Gastroesophageal sphincter (tissue), 4 donors: ENCODE data around the gene MT1M. TPM values are rescaled to one million over a fixed set of nuclear protein-coding genes. Genes with fewer than 3 reads are reported as not detected.
A peak's percentile ranks its signal among the peaks of the same experiment; 100 is the strongest.

ENCODE experiments used
- ATAC-seq: fragments of 150-250 bp; one replicate; pipeline ENCODE4 v1.9.1; 2016; ENCODE audit warnings: mild to moderate bottlenecking, moderate library complexity
- H3K27ac ChIP-seq, 4 donors: fragments of 200-600 bp; sonication (generic) in 3 of 4; 1 replicate in 3 of 4; 2 replicates in 1 of 4; pipeline ENCODE4 v1.5.1; 2016 to 2019
- H3K27me3 ChIP-seq: fragments of 200-600 bp; sonication (generic); one replicate; pipeline ENCODE4 v1.5.1; 2019
- H3K36me3 ChIP-seq, 2 donors: fragments of 200-600 bp; sonication (generic); one replicate each; pipeline ENCODE4 v1.5.1; 2019; ENCODE audit warnings: control low read depth in 1 of 2
- H3K4me1 ChIP-seq, 3 donors: fragments of 200-600 bp; sonication (generic); 1 replicate in 2 of 3; 2 replicates in 1 of 3; pipeline ENCODE4 v1.5.1; 2016 to 2019; ENCODE audit warnings: control low read depth in 2 of 3
- H3K4me3 ChIP-seq, 2 donors: fragments of 200-600 bp; sonication (generic); one replicate each; pipeline ENCODE4 v1.5.1; 2019; ENCODE audit warnings: mild to moderate bottlenecking in 1 of 2, moderate library complexity in 1 of 2
- H3K9me3 ChIP-seq, 3 donors: fragments of 200-600 bp; sonication (generic); one replicate each; pipeline ENCODE4 v1.5.1; 2017 to 2019; ENCODE audit warnings: control low read depth in 2 of 3
- CTCF ChIP-seq, 4 experiments: fragments of 200-600 bp in 2 of 4; fragments of 450-650 bp in 2 of 4; sonication (generic) in 1 of 4; IDR thresholded peaks; one replicate each; pipeline ENCODE4 v1.5.1; 2017 to 2019; ENCODE audit warnings: antibody characterized with exemption in 4 of 4, mild to moderate bottlenecking in 2 of 4, moderate library complexity in 2 of 4
- EP300 ChIP-seq: sonication (generic); formaldehyde crosslinking; IDR thresholded peaks from one replicate; pipeline ENCODE4 v1.6.1; 2017; ENCODE audit warnings: antibody characterized with exemption, mild to moderate bottlenecking
- POLR2A ChIP-seq, 2 donors: fragments of 450-650 bp; IDR thresholded peaks; one replicate each; pipeline ENCODE4 v1.6.1; 2017; ENCODE audit warnings: antibody characterized with exemption in 2 of 2, mild to moderate bottlenecking in 2 of 2, moderate library complexity in 1 of 2
- POLR2AphosphoS5 ChIP-seq: sonication (generic); formaldehyde crosslinking; IDR thresholded peaks from one replicate; pipeline ENCODE4 v1.6.1; 2017; ENCODE audit warnings: antibody characterized with exemption
- WGBS, 2 donors: methylation state at CpG; one replicate each; pipeline ENCODE4 v1.1.5; 2018; ENCODE audit warnings: low coverage in 1 of 2; 5-methylcytosine and 5-hydroxymethylcytosine counted together
- total RNA-seq, 4 donors: library from RNA; depleted of rRNA; stranded (reverse); fragments of >200 nt; gene quantifications; one replicate each; pipeline ENCODE4 v1.1.0, GENCODE V29; 2016

MT1M gene
- total RNA-seq, 4 donors from 2014 or later = 2.6 to 36.9 (median 6.9) TPM

GRCh38 chr16:56600398-56600999, 32.0 kb upstream of the MT1M start:
- no peaks in the 10 kb centered on the region for H3K9me3 ChIP-seq
- H3K27ac ChIP-seq = no peak overlapping the region
- H3K27me3 ChIP-seq = peaks cover 3% of the 10 kb centered on the region
- WGBS, 2 donors = 22 to 42% methylated on average over 5 of the region's 8 CpGs
- H3K4me3 ChIP-seq = no peak overlapping the region
- no peaks in the 10 kb centered on the region for H3K4me1 ChIP-seq
- TF ChIP-seq EP300 (no peak), CTCF (IDR thresholded peaks at IDR 0.05) (peak; percentile 32 to 67 (median 56))
- ATAC-seq = no peak
- no peaks in the 10 kb centered on the region for H3K36me3 ChIP-seq

- Histone ChIP-seq H3K4me3 (no peak overlapping the region), H3K27ac (no peak overlapping the region), H3K4me1 (peaks cover 0 to 8% (median 6%) of the 10 kb centered on the region in 3 donors), H3K36me3 (no peaks in the 10 kb centered on the region), H3K27me3 (peaks cover 3% of the 10 kb centered on the region), H3K9me3 (no peaks in the 10 kb centered on the region)
- 58 to 63% methylated on average over 3 to 6 of the region's 9 CpGs for WGBS, 2 donors
- ATAC-seq = no peak
- TF ChIP-seq CTCF (IDR thresholded peaks at IDR 0.05) = no peak
Measured at GRCh38 chr16:56601325-56601724, 31.1 kb upstream of the MT1M start.

DNA sequence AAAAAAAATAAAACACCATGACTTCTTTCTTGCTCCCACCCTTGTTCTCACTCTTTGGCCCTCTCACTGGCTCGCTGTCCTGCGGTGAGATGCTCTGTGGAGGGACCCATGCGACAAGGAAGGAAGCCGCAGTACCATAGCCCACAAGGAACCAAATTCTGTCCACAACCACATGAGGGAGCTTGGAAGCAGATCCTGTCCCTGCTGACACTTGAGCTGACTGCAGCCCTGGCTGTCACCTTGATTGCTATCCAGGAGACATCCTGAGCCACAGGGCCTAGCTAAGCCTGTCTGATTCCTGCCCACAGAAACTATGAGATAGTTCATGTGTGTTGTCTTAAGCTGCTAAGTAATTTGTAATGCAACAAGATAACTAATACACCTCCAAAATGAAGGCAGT, 28.9 kb upstream of the MT1M start:
- 52 to 65% methylated on average over 3 to 4 of the region's 4 CpGs for WGBS, 2 donors
- no peaks in the 10 kb centered on the region for H3K9me3 ChIP-seq
- no peak overlapping the region for H3K4me3 ChIP-seq
- H3K27ac ChIP-seq = no peak overlapping the region
- H3K4me1 ChIP-seq = peaks cover 0 to 30% (median 14%) of the 10 kb centered on the region in 3 donors
- no peak for TF ChIP-seq POLR2A (IDR thresholded peaks at IDR 0.05)
- TF ChIP-seq POLR2AphosphoS5 = no peak
- no peak for TF ChIP-seq EP300
- peak; percentile 10 to 50 (median 38) for TF ChIP-seq CTCF (IDR thresholded peaks at IDR 0.05)
- no peak for ATAC-seq
- no peaks in the 10 kb centered on the region for H3K36me3 ChIP-seq
- peaks cover 3% of the 10 kb centered on the region for H3K27me3 ChIP-seq

- no peaks in the 10 kb centered on the region for H3K27me3 ChIP-seq
- H3K4me3 ChIP-seq = no peak overlapping the region
- H3K9me3 ChIP-seq = no peaks in the 10 kb centered on the region
- WGBS, 2 donors = 89 to 100% methylated on average over 1 to 3 of the region's 4 CpGs
- H3K27ac ChIP-seq = peak overlapping the region in 2 of 4 donors; percentile 90 to 92
- ATAC-seq = no peak
- TF ChIP-seq EP300 (no peak), POLR2A (IDR thresholded peaks at IDR 0.05) (no peak), CTCF (IDR thresholded peaks at IDR 0.05) (no peak)
- no peaks in the 10 kb centered on the region for H3K36me3 ChIP-seq
- peaks cover 0 to 44% (median 15%) of the 10 kb centered on the region in 3 donors for H3K4me1 ChIP-seq
Measured at GRCh38 chr16:56604966-56605365, 27.5 kb upstream of the MT1M start.

DNA sequence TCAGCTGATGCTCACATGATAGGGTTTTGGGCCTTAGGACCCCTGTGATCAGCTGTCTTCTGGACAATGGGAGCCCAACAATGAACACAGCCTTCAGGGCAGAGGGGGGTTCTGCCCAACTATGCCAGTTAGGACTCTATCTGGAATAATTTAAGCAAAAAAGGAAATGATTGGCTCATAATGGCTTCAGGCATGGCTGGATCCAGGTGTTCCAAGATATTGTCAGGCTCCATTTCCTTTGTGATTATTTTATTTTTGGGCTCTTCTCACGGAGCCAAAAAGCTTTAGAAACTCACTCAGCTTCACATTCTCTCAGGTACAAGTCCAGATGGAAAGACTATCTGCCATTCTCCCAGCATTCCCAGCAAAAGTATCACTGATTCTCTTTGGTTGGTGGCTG, 27.0 kb upstream of the MT1M start:
- Histone ChIP-seq H3K4me3 (no peak overlapping the region), H3K27me3 (no peaks in the 10 kb centered on the region), H3K4me1 (peaks cover 0 to 49% (median 20%) of the 10 kb centered on the region in 3 donors), H3K27ac (peak overlapping the region; percentile 59 to 92 (median 88)), H3K36me3 (no peaks in the 10 kb centered on the region), H3K9me3 (no peaks in the 10 kb centered on the region)
- TF ChIP-seq POLR2A (IDR thresholded peaks at IDR 0.05) = no peak
- no peak for ATAC-seq
- 77 to 88% methylated on average over 1 of the region's 1 CpG for WGBS, 2 donors
